Uterus (tissue), 4 donors: Measurements from ENCODE around the gene CEACAM16. TPM values are rescaled to one million over a fixed set of nuclear protein-coding genes. Genes with fewer than 3 reads are reported as not detected.
A peak's percentile ranks its signal among the peaks of the same experiment; 100 is the strongest.

ENCODE experiments used
- DNase-seq, 2 donors: peaks; one replicate each; pipeline ENCODE4 v3.0.0-alpha.2; 2019 to 2020
- H3K27ac ChIP-seq, 2 donors: fragments of 200-600 bp; sonication (generic); 1 replicate in 1 of 2; 2 replicates in 1 of 2; pipeline ENCODE4 v1.5.1; 2016 to 2018
- H3K27me3 ChIP-seq, 2 donors: fragments of 200-600 bp; sonication (generic); one replicate each; pipeline ENCODE4 v1.5.1; 2018 to 2019; ENCODE audit warnings: control low read depth in 1 of 2
- H3K36me3 ChIP-seq, 2 donors: fragments of 200-600 bp; sonication (generic); one replicate each; pipeline ENCODE4 v1.5.1; 2019; ENCODE audit warnings: control low read depth in 1 of 2
- H3K4me1 ChIP-seq, 2 donors: fragments of 200-600 bp; sonication (generic); one replicate each; pipeline ENCODE4 v1.5.1; 2018 to 2019; ENCODE audit warnings: control low read depth in 1 of 2
- H3K4me3 ChIP-seq, 2 donors: fragments of 200-600 bp; sonication (generic); 1 replicate in 1 of 2; 2 replicates in 1 of 2; pipeline ENCODE4 v1.5.1; 2018 to 2019; ENCODE audit warnings: mild to moderate bottlenecking in 1 of 2
- H3K9me3 ChIP-seq, 2 donors: fragments of 200-600 bp; sonication (generic); one replicate each; pipeline ENCODE4 v1.5.1; 2019; ENCODE audit warnings: control low read depth in 1 of 2
- POLR2A ChIP-seq, 2 donors: fragments of 450-650 bp; IDR thresholded peaks; one replicate each; pipeline ENCODE4 v1.6.1; 2016; ENCODE audit warnings: antibody characterized with exemption in 2 of 2, mild to moderate bottlenecking in 1 of 2, moderate library complexity in 1 of 2
- intact Hi-C: fragments of 100-400 bp; cut with DNase I; formaldehyde crosslinking; loops from one replicate; pipeline ENCODE4 v1.15.1; 2023; ENCODE audit warnings: low total_unique reads
- total RNA-seq, 4 donors: library from RNA; depleted of rRNA in 3 of 4; stranded (reverse); fragments of >200 nt in 3 of 4; gene quantifications; one replicate each; pipeline versions ENCODE4 v1.1.0 to v1.2.4, GENCODE V29; 2014 to 2023
- TF ChIP-seq, protein P1 (sequence below), 4 experiments: fragments of 200-600 bp in 2 of 4; fragments of 450-650 bp in 2 of 4; sonication (generic) in 2 of 4; IDR thresholded peaks; one replicate each; pipeline ENCODE4 v1.5.1; 2016 to 2019; ENCODE audit warnings: antibody characterized with exemption in 4 of 4, mild to moderate bottlenecking in 2 of 4, moderate library complexity in 1 of 4
- donor health status: DM: yes; HTN: yes; CAD: no.

Gene CEACAM16
- total RNA-seq, 4 donors from 2014 or later, result not detected

DNA sequence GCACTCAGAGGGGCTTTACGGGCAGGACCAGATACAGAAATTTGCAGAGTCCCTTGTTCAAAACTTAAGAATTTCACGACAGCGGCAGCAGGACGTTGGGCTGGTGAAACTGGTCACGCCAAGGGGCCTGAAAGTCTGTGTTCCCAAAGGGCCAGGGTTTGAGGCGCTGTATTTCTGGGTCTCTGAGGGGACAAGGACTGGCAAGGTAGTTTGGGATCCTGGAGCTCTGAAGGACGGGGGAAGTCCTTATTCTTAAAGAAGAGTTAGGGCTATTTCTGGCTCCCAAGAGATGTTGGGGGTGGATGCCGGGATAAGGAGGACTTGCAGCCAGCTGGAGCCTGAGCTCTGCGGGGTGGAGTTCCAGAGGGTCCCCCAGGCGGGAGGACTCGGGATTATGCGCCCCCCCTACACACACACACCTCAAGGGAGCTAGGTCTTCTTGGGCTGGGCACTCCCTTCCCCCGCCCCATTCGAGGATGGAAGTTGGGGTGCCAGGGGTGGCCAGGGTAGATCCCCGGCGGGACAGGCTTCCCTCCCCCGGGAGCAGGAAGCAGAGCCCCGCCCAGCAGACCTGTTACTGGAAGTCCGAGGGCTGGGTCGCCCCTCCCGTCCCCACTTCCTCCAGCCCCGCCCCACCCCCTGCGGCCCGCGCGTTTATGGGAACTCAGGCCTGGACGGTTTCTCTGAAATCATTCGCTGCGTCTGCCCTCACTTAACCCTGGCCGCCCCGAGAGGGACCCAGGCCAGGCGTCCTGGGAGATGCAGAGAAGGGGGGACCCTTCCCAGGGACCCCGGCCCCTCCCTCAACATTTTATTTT lies 55.2 kb downstream of the CEACAM16 start:
- DNase-seq, result peak; percentile 90 to 91
- H3K9me3 ChIP-seq, result no peaks in the 10 kb centered on the region
- peaks cover 0 to 33% of the 10 kb centered on the region in 2 donors for H3K4me1 ChIP-seq
- H3K27ac ChIP-seq, result peak overlapping the region; percentile 83 to 87
- no peaks in the 10 kb centered on the region for H3K36me3 ChIP-seq
- intact Hi-C loops, result no loop called here
- peak overlapping the region; percentile 36 for H3K4me3 ChIP-seq
- H3K27me3 ChIP-seq, result no peaks in the 10 kb centered on the region
- TF ChIP-seq, protein P1, sequence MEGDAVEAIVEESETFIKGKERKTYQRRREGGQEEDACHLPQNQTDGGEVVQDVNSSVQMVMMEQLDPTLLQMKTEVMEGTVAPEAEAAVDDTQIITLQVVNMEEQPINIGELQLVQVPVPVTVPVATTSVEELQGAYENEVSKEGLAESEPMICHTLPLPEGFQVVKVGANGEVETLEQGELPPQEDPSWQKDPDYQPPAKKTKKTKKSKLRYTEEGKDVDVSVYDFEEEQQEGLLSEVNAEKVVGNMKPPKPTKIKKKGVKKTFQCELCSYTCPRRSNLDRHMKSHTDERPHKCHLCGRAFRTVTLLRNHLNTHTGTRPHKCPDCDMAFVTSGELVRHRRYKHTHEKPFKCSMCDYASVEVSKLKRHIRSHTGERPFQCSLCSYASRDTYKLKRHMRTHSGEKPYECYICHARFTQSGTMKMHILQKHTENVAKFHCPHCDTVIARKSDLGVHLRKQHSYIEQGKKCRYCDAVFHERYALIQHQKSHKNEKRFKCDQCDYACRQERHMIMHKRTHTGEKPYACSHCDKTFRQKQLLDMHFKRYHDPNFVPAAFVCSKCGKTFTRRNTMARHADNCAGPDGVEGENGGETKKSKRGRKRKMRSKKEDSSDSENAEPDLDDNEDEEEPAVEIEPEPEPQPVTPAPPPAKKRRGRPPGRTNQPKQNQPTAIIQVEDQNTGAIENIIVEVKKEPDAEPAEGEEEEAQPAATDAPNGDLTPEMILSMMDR (IDR thresholded peaks at IDR 0.05), result no peak
- TF ChIP-seq POLR2A (IDR thresholded peaks at IDR 0.05), result peak in 1 of 2 donors; percentile 60

DNA sequence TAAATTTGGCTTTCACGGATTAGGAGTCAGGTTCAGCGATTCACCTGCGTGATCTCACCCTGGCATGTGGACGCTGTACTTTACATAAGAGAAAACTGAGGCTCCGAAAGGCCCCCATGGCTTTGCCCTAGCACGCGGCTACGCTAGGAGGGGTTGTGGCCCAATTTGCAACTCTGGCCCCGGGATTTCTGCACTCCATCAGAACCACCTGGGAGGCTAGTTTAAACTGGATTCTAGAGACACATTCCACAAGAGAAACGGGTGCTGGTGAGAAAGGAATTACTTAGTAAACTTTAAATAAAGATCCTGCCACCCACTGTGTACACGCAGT lies 55.8 kb downstream of the CEACAM16 start:
- no peaks in the 10 kb centered on the region for H3K9me3 ChIP-seq
- intact Hi-C loops, result no loop called here
- peaks cover 0 to 33% of the 10 kb centered on the region in 2 donors for H3K4me1 ChIP-seq
- H3K27me3 ChIP-seq, result no peaks in the 10 kb centered on the region
- H3K4me3 ChIP-seq, result peak overlapping the region; percentile 36
- no peaks in the 10 kb centered on the region for H3K36me3 ChIP-seq
- no peak for DNase-seq
- peak overlapping the region; percentile 83 to 87 for H3K27ac ChIP-seq
- TF ChIP-seq POLR2A (IDR thresholded peaks at IDR 0.05), result no peak
- TF ChIP-seq, protein P1 (IDR thresholded peaks at IDR 0.05), result no peak

DNA sequence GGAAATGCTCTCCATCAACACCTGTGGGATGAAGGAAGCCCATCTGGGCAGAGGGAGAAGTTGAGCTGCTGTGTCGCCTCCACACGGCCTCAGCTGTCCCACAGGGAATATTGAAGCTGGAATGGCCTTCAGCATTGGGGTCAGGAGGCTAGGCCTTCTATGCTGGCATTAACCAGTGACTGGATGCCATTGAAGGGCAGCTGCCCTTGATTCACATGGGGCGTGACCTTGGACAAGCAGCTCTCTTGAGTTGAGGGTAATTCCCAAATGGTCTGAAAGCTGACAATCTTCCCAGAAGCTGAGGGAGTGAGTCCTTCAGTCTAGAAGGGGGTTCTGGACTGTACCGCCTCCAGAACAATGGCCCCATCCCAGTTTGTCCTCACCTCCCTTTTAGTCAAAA lies 56.3 kb downstream of the CEACAM16 start:
- Histone ChIP-seq H3K4me1 (peaks cover 0 to 33% of the 10 kb centered on the region in 2 donors), H3K4me3 (no peak overlapping the region), H3K36me3 (no peaks in the 10 kb centered on the region), H3K27ac (peak overlapping the region; percentile 83 to 87), H3K9me3 (no peaks in the 10 kb centered on the region), H3K27me3 (no peaks in the 10 kb centered on the region)
- TF ChIP-seq, protein P1 (IDR thresholded peaks at IDR 0.05), result no peak
- TF ChIP-seq POLR2A (IDR thresholded peaks at IDR 0.05), result no peak
- no peak for DNase-seq
- intact Hi-C loops, result no loop called here

DNA sequence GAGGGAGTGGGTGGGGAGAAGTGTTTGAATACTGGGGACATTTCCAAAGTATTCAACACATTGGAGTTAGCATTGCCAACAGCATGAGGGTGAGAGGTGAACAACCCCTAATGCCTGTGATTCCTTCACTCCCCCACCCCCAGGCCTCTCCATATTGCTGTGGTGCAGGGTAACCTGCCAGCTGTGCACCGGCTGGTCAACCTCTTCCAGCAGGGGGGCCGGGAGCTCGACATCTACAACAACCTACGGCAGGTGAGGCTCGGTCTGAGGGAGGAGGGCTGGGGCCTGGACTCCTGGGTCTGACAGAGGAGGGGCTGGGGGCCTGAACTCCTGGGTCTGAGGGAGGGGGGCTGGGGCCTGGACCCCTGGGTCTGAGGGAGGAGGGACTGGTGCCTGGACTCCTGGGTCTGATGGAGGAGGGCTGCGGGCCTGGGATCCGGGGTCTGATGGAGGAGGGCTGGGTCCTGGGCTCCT lies 57.2 kb downstream of the CEACAM16 start:
- peak overlapping the region; percentile 83 to 87 for H3K27ac ChIP-seq
- no peaks in the 10 kb centered on the region for H3K36me3 ChIP-seq
- DNase-seq, result no peak
- H3K9me3 ChIP-seq, result no peaks in the 10 kb centered on the region
- no peaks in the 10 kb centered on the region for H3K27me3 ChIP-seq
- H3K4me3 ChIP-seq, result no peak overlapping the region
- intact Hi-C loops, result no loop called here
- no peak for TF ChIP-seq POLR2A (IDR thresholded peaks at IDR 0.05)
- peaks cover 0 to 33% of the 10 kb centered on the region in 2 donors for H3K4me1 ChIP-seq

DNA sequence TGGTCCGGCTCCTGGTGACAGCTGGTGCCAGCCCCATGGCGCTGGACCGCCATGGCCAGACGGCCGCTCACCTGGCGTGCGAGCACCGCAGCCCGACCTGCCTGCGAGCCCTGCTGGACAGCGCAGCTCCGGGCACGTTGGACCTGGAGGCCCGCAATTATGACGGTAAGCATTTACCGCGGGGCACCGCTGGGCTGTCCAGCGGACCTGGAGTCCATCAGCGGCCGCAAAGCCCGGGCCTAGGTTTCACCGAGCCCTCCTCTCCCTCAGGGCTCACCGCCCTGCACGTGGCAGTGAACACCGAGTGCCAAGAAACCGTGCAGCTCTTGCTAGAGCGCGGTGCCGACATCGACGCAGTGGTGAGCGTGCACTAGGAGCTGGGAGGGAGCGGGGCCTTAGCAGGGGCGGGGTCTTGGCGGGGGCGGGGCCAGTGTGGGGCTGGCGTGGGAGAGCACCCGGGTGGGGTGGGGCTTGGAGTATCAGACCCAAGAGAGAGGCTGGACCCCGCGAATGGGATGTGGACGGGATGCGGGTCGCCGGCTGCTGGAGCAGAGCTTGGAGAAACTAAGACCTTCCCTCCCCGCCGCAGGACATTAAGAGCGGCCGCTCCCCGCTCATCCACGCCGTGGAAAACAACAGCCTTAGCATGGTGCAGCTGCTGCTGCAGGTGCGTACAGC lies 58.2 kb downstream of the CEACAM16 start:
- Histone ChIP-seq H3K36me3 (no peaks in the 10 kb centered on the region), H3K27ac (peak overlapping the region; percentile 83 to 87), H3K27me3 (no peaks in the 10 kb centered on the region), H3K9me3 (no peaks in the 10 kb centered on the region), H3K4me1 (peaks cover 0 to 33% of the 10 kb centered on the region in 2 donors), H3K4me3 (peak overlapping the region; percentile 35 to 36)
- TF ChIP-seq, protein P1 (IDR thresholded peaks at IDR 0.05), result no peak
- no peak for TF ChIP-seq POLR2A (IDR thresholded peaks at IDR 0.05)
- intact Hi-C loops, result no loop called here
- DNase-seq, result peak; percentile 73 to 78
